Raji (cell line): ENCODE measurements around the gene ARID1B.

Experiments used
- POLR2A ChIP-seq: IDR thresholded peaks from 2 replicates; pipeline ENCODE4 v1.6.1; 2011; ENCODE audit warnings: low read depth, low read length, control low read depth; ENCODE audit not compliant: insufficient read depth

The ARID1B gene

GRCh38 chr6:157013649-157014304 lies 236.6 kb downstream of the ARID1B start:
- TF ChIP-seq POLR2A = no peak

- no peak for TF ChIP-seq POLR2A
These were observed 237.7 kb downstream of the ARID1B start for GRCh38 chr6:157014871-157015270.

GRCh38 chr6:157017022-157017421 lies 239.8 kb downstream of the ARID1B start:
- TF ChIP-seq POLR2A = no peak

- no peak for TF ChIP-seq POLR2A
These were observed 240.7 kb downstream of the ARID1B start for GRCh38 chr6:157017861-157018260.

- TF ChIP-seq POLR2A = no peak
These were observed 242.0 kb downstream of the ARID1B start for GRCh38 chr6:157019115-157019641.

GRCh38 chr6:157019733-157020132 lies 242.6 kb downstream of the ARID1B start:
- no peak for TF ChIP-seq POLR2A

GRCh38 chr6:157020398-157020797 lies 243.2 kb downstream of the ARID1B start:
- TF ChIP-seq POLR2A = no peak

GRCh38 chr6:157020881-157021343 lies 243.7 kb downstream of the ARID1B start:
- TF ChIP-seq POLR2A = no peak

GRCh38 chr6:157021344-157021992 lies 244.3 kb downstream of the ARID1B start:
- TF ChIP-seq POLR2A = peak; percentile 90

GRCh38 chr6:157021993-157022740 lies 245.0 kb downstream of the ARID1B start:
- peak; percentile 61; the same call in 1 of the 2 replicates for TF ChIP-seq POLR2A

GRCh38 chr6:157023958-157024357 lies 246.8 kb downstream of the ARID1B start:
- TF ChIP-seq POLR2A = no peak

- TF ChIP-seq POLR2A = no peak
These were observed 247.6 kb downstream of the ARID1B start for GRCh38 chr6:157024745-157025144.

- no peak for TF ChIP-seq POLR2A
These were observed 248.3 kb downstream of the ARID1B start for GRCh38 chr6:157025437-157025836.

- no peak for TF ChIP-seq POLR2A
These were observed 253.0 kb downstream of the ARID1B start for GRCh38 chr6:157029980-157030690.

- TF ChIP-seq POLR2A = no peak
These were observed 253.6 kb downstream of the ARID1B start for GRCh38 chr6:157030755-157031154.
